ENCODE data around the gene COBL.

The COBL gene

GRCh38 chr7:51300762-51301674 lies 15.6 kb downstream of the COBL start:
- no peak for DNase-seq

GRCh38 chr7:51299391-51300133 lies 17.0 kb downstream of the COBL start:
- DNase-seq = no peak

- DNase-seq = no peak
These were observed 17.7 kb downstream of the COBL start for GRCh38 chr7:51298912-51299311.

GRCh38 chr7:51297986-51298385 lies 18.6 kb downstream of the COBL start:
- no peak for DNase-seq

- DNase-seq = no peak
These were observed 21.0 kb downstream of the COBL start for GRCh38 chr7:51295440-51296245.

- no peak for DNase-seq
These were observed 24.0 kb downstream of the COBL start for GRCh38 chr7:51292596-51292995.

GRCh38 chr7:51290702-51291540 lies 25.7 kb downstream of the COBL start:
- no peak for DNase-seq

- DNase-seq = no peak
These were observed 26.3 kb downstream of the COBL start for GRCh38 chr7:51290304-51290637.

- no peak for DNase-seq
These were observed 26.8 kb downstream of the COBL start for GRCh38 chr7:51289623-51290303.

- peak; percentile 43 for DNase-seq
These were observed 27.6 kb downstream of the COBL start for GRCh38 chr7:51288896-51289622.

- no peak for DNase-seq
These were observed 30.2 kb downstream of the COBL start for GRCh38 chr7:51286401-51286800.

GRCh38 chr7:51280156-51280555 lies 36.5 kb downstream of the COBL start:
- no peak for DNase-seq

GRCh38 chr7:51279391-51280023 lies 37.1 kb downstream of the COBL start:
- no peak for DNase-seq

GRCh38 chr7:51278797-51279196 lies 37.8 kb downstream of the COBL start:
- no peak for DNase-seq

GRCh38 chr7:51276967-51277366 lies 39.6 kb downstream of the COBL start:
- no peak for DNase-seq

- DNase-seq = no peak
These were observed 40.5 kb downstream of the COBL start for GRCh38 chr7:51276091-51276605.

GRCh38 chr7:51275532-51275931 lies 41.1 kb downstream of the COBL start:
- no peak for DNase-seq

GRCh38 chr7:51274955-51275354 lies 41.7 kb downstream of the COBL start:
- DNase-seq = no peak

GRCh38 chr7:51274001-51274400 lies 42.6 kb downstream of the COBL start:
- DNase-seq = no peak

GRCh38 chr7:51273360-51273759 lies 43.2 kb downstream of the COBL start:
- DNase-seq = no peak

Data from NCI-H510A (cell line).